A673 (cell line): ENCODE measurements around the gene SAG. TPM values are rescaled to one million over a fixed set of nuclear protein-coding genes. Genes with fewer than 3 reads are reported as not detected.

Experiments
- BruUV-seq: library from RNA; stranded (reverse); fragments of 400-500 nt; replicated peaks from 2 replicates; lab custom pipeline; 2021; lab: Mats Ljungman, UMichigan
- CTCF ChIA-PET: fragments of 300-600 bp; sonication (Branson Sonifier 250); formaldehyde crosslinking; loops from one replicate; lab custom pipeline; 2022; ENCODE audit warnings: antibody characterized with exemption; lab: Charles Lee
- POLR2A ChIA-PET: fragments of 300-600 bp; sonication (Branson Sonifier 250); formaldehyde crosslinking; loops from one replicate; lab custom pipeline; 2022; ENCODE audit warnings: antibody characterized with exemption; ENCODE audit not compliant: low non-redundant PET; lab: Charles Lee
- DNase-seq: peaks from one replicate; pipeline ENCODE4 v3.0.0-alpha.2; 2015; ENCODE audit warnings: low spot score
- H3K27ac ChIP-seq: fragments of 200-600 bp; sonication (generic); 2 replicates; pipeline ENCODE4 v1.5.1; 2016; ENCODE audit warnings: mixed run types, low read depth, mild to moderate bottlenecking, mixed read lengths, antibody characterized with exemption, low read length; ENCODE audit not compliant: poor library complexity, severe bottlenecking
- H3K27me3 ChIP-seq: fragments of 200-600 bp; sonication (generic); replicated peaks from 2 replicates; pipeline ENCODE4 v1.6.1; 2017; ENCODE audit warnings: mixed run types, low read depth, mild to moderate bottlenecking, mixed read lengths, antibody characterized with exemption, low read length; ENCODE audit not compliant: insufficient read depth, poor library complexity
- H3K36me3 ChIP-seq: fragments of 200-600 bp; sonication (generic); 2 replicates; pipeline ENCODE4 v1.6.1; 2016; ENCODE audit warnings: mixed run types, mild to moderate bottlenecking, mixed read lengths, antibody characterized with exemption, low read length; ENCODE audit not compliant: insufficient read depth, poor library complexity, severe bottlenecking
- H3K4me1 ChIP-seq: fragments of 200-600 bp; sonication (generic); 2 replicates; pipeline ENCODE4 v1.6.1; 2017; ENCODE audit warnings: mixed run types, mild to moderate bottlenecking, mixed read lengths, antibody characterized with exemption, low read length; ENCODE audit not compliant: insufficient read depth, poor library complexity, severe bottlenecking
- H3K4me3 ChIP-seq: fragments of 200-600 bp; sonication (generic); 2 replicates; pipeline ENCODE4 v1.5.1; 2016; ENCODE audit warnings: low read depth, mixed run types, mild to moderate bottlenecking, mixed read lengths, low read length; ENCODE audit not compliant: poor library complexity, severe bottlenecking
- H3K9me3 ChIP-seq: fragments of 200-600 bp; sonication (generic); 2 replicates; pipeline ENCODE4 v1.6.1; 2016; ENCODE audit warnings: mixed run types, low read depth, mild to moderate bottlenecking, mixed read lengths, antibody characterized with exemption, low read length; ENCODE audit not compliant: poor library complexity, severe bottlenecking
- CTCF ChIP-seq: fragments of 300-800, 200-600 bp; sonication (generic); conservative IDR thresholded peaks from 2 replicates; pipeline ENCODE4 v1.5.1; 2017; ENCODE audit warnings: low read depth, mild to moderate bottlenecking, antibody characterized with exemption, low read length, moderate library complexity, mixed read lengths
- EZH2 ChIP-seq: fragments of 200-600 bp; sonication (generic); IDR thresholded peaks from 2 replicates; pipeline ENCODE4 v1.6.1; 2017; ENCODE audit warnings: borderline replicate concordance, low read depth, mild to moderate bottlenecking, mixed read lengths, antibody characterized with exemption, low read length; ENCODE audit not compliant: poor library complexity, severe bottlenecking
- intact Hi-C: fragments of 100-400 bp; cut with micrococcal nuclease; formaldehyde crosslinking; loops from one replicate; pipeline ENCODE4 v1.10.0; 2022; ENCODE audit not compliant: unreplicated experiment
- total RNA-seq: library from RNA; stranded (reverse); gene quantifications from 2 replicates; pipeline ENCODE4 v1.2.3, GENCODE V29; 2021

Gene SAG
- total RNA-seq, 1 experiment from 2014 or later = 1.3 TPM

DNA sequence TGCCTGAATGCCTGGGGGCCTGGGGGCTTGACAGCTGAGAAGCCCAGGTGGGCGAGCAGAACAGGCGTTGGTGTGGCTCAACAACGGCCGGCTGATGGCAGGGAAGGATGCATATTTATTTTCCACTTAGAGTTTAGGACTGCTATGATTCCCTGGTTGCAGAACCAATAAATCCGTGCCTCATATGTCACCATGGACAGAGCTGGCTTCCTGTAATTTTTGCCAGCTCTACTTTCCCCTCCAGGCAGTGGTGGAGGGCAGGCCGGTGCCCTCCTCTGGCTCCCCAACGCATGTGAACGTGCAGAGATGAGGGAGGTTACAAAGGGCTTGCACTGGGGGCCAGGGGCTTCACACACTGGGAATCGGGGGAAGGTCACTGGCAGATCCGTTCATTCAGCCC lies 18.2 kb downstream of the SAG start:
- Histone ChIP-seq H3K27me3 (no peaks in the 10 kb centered on the region), H3K36me3 (no peaks in the 10 kb centered on the region), H3K4me1 (peaks cover 20% of the 10 kb centered on the region), H3K27ac (no peak overlapping the region), H3K9me3 (no peaks in the 10 kb centered on the region), H3K4me3 (no peak overlapping the region)
- intact Hi-C loops = no loop called here
- no TSS peak for BruUV-seq
- TF ChIP-seq EZH2 = no peak
- no peak for TF ChIP-seq CTCF
- POLR2A ChIA-PET = no interaction called here
- no peak for DNase-seq
- CTCF ChIA-PET = no interaction called here

- H3K4me3 ChIP-seq = no peak overlapping the region
- no peak for DNase-seq
- H3K36me3 ChIP-seq = no peaks in the 10 kb centered on the region
- no peaks in the 10 kb centered on the region for H3K27me3 ChIP-seq
- CTCF ChIA-PET = no interaction called here
- no peaks in the 10 kb centered on the region for H3K9me3 ChIP-seq
- intact Hi-C loops = no loop called here
- POLR2A ChIA-PET = no interaction called here
- H3K4me1 ChIP-seq = peaks cover 25% of the 10 kb centered on the region
- BruUV-seq = no TSS peak
- H3K27ac ChIP-seq = no peak overlapping the region
- TF ChIP-seq EZH2 (no peak), CTCF (no peak)
These were observed 18.9 kb downstream of the SAG start for GRCh38 chr2:233326500-233326899.

DNA sequence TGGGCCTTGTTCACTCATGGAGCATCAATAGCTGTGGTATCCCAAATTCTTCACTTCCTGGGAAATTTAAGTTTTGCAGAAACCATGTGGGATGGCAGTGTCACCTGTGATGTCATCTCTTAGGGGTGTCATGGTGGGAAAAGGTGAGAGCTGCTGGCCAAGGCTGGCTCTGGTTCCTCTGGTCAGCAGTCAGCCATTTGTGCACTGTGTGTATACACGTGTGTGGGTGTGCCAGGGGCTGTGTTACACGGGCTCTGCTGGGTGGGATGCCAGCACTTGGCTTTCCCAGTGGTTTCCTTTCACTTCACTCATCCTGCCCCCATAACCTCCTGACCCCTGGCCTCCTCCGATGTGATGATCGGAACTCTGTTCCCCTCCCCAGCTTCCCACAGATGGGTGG lies 21.3 kb downstream of the SAG start:
- ChIA-PET POLR2A (no interaction called here), CTCF (interaction anchor here (0.6 kb wide), 1 partner anchor 25 kb away, joined by 8 read pairs; no protein-coding TSS in a partner anchor)
- TF ChIP-seq CTCF (no peak), EZH2 (no peak)
- DNase-seq = no peak
- Histone ChIP-seq H3K27me3 (no peaks in the 10 kb centered on the region), H3K36me3 (no peaks in the 10 kb centered on the region), H3K9me3 (no peaks in the 10 kb centered on the region), H3K27ac (peak overlapping the region; percentile 89), H3K4me3 (no peak overlapping the region), H3K4me1 (peaks cover 36% of the 10 kb centered on the region)
- intact Hi-C loops = no loop called here
- BruUV-seq = no TSS peak
